Stimulated activated CD4-positive, alpha-beta T cell treated with anti-CD3 and anti-CD28 coated beads, Interleukin-12 subunit alpha, Interleukin-12 subunit beta, amount 100 ng/mL, for 4 hours (primary cell): Measurements from ENCODE around the gene COMMD1.
"Not testable (repeated sequence)": the region's sequence is repeated elsewhere in the genome, so short reads cannot be mapped to it uniquely, and the experiment has no call there.

Source experiments
- DNase-seq: peaks from one replicate; pipeline ENCODE4 v3.0.0-alpha.2; 2020

Gene COMMD1

GRCh38 chr2:62144689-62145477 is 239.4 kb downstream of the COMMD1 start:
- no peak for DNase-seq

- DNase-seq: no peak
Observed at GRCh38 chr2:62145478-62146100, 240.1 kb downstream of the COMMD1 start.

GRCh38 chr2:62146790-62147189 is 241.3 kb downstream of the COMMD1 start:
- not testable (repeated sequence) for DNase-seq

- DNase-seq: no peak
Observed at GRCh38 chr2:62147610-62148301, 242.3 kb downstream of the COMMD1 start.

- no peak for DNase-seq
Observed at GRCh38 chr2:62149708-62150107, 244.2 kb downstream of the COMMD1 start.

GRCh38 chr2:62150597-62151305 is 245.3 kb downstream of the COMMD1 start:
- DNase-seq: no peak

- no peak for DNase-seq
Observed at GRCh38 chr2:62151306-62151638, 245.8 kb downstream of the COMMD1 start.

- DNase-seq: no peak
Observed at GRCh38 chr2:62152000-62152399, 246.5 kb downstream of the COMMD1 start.

- DNase-seq: no peak
Observed at GRCh38 chr2:62156861-62157496, 251.5 kb downstream of the COMMD1 start.

- no peak for DNase-seq
Observed at GRCh38 chr2:62158444-62159121, 253.1 kb downstream of the COMMD1 start.

- DNase-seq: not testable (repeated sequence)
Observed at GRCh38 chr2:62160691-62161090, 255.2 kb downstream of the COMMD1 start.

- no peak for DNase-seq
Observed at GRCh38 chr2:62163106-62163831, 257.8 kb downstream of the COMMD1 start.

- DNase-seq: no peak
Observed at GRCh38 chr2:62163834-62164233, 258.4 kb downstream of the COMMD1 start.

- DNase-seq: no peak
Observed at GRCh38 chr2:62175728-62176127, 270.3 kb downstream of the COMMD1 start.

- DNase-seq: no peak
Observed at GRCh38 chr2:62176801-62177200, 271.3 kb downstream of the COMMD1 start.

- no peak for DNase-seq
Observed at GRCh38 chr2:62177392-62178049, 272.0 kb downstream of the COMMD1 start.

- no peak for DNase-seq
Observed at GRCh38 chr2:62178741-62179271, 273.3 kb downstream of the COMMD1 start.

- no peak for DNase-seq
Observed at GRCh38 chr2:62180975-62181374, 275.5 kb downstream of the COMMD1 start.

- DNase-seq: no peak
Observed at GRCh38 chr2:62181843-62182242, 276.4 kb downstream of the COMMD1 start.

- DNase-seq: no peak
Observed at GRCh38 chr2:62184512-62185230, 279.2 kb downstream of the COMMD1 start.
